Right lobe of liver (tissue), 6 donors: Measurements from ENCODE around the gene ALDH1L1. TPM values are rescaled to one million over a fixed set of nuclear protein-coding genes. Genes with fewer than 3 reads are reported as not detected.

ENCODE experiments used
- ATAC-seq, 4 donors: fragments of 200-7000 bp; cut with Tn5 transposase; one replicate each; pipeline ENCODE4 v1.9.1; 2020; ENCODE audit warnings: mild to moderate bottlenecking in 4 of 4, moderate library complexity in 4 of 4
- DNase-seq, 3 donors: peaks; one replicate each; pipeline ENCODE4 v3.0.0-alpha.2; 2020
- H3K27ac ChIP-seq, 3 donors: fragments of 200-600 bp; one replicate each; pipeline ENCODE4 v1.8.0; 2022
- H3K27me3 ChIP-seq, 2 donors: fragments of 200-600 bp; one replicate each; pipeline ENCODE4 v1.8.0; 2022
- H3K36me3 ChIP-seq, 4 donors: fragments of 200-600 bp; sonication (generic) in 1 of 4; one replicate each; pipeline versions ENCODE4 v1.5.1 to v1.8.0; 2017 to 2022; ENCODE audit warnings: control low read depth in 1 of 4
- H3K4me1 ChIP-seq, 4 donors: fragments of 200-600 bp; sonication (generic) in 1 of 4; one replicate each; pipeline versions ENCODE4 v1.5.1 to v1.8.0; 2017 to 2022; ENCODE audit warnings: control low read depth in 1 of 4
- H3K4me3 ChIP-seq, 3 donors: fragments of 200-600 bp; one replicate each; pipeline ENCODE4 v1.8.0; 2022
- H3K9me3 ChIP-seq, 4 donors: fragments of 200-600 bp; sonication (generic) in 1 of 4; one replicate each; pipeline versions ENCODE4 v1.5.1 to v1.8.0; 2017 to 2022; ENCODE audit warnings: control low read depth in 1 of 4
- CTCF ChIP-seq, 4 donors: fragments of 200-600 bp in 3 of 4; fragments of 450-650 bp in 1 of 4; IDR thresholded peaks; one replicate each; pipeline versions ENCODE4 v1.5.1 to v1.8.0; 2016 to 2022; ENCODE audit warnings: antibody characterized with exemption in 4 of 4, mild to moderate bottlenecking in 2 of 4
- POLR2A ChIP-seq: fragments of 450-650 bp; IDR thresholded peaks from one replicate; pipeline ENCODE4 v1.6.1; 2017; ENCODE audit warnings: antibody characterized with exemption, mild to moderate bottlenecking
- WGBS: methylation state at CpG from one replicate; pipeline ENCODE4 v1.1.6; 2018; ENCODE audit warnings: low coverage, low lambda C conversion rate; ENCODE audit not compliant: insufficient coverage; ENCODE audit errors: missing lambda C conversion rate; 5-methylcytosine and 5-hydroxymethylcytosine counted together
- intact Hi-C, 2 donors: fragments of 100-400 bp; cut with DNase I; formaldehyde crosslinking; loops; one replicate each; pipeline versions ENCODE4 v1.11.2 to v1.14.1; 2022
- total RNA-seq, 6 experiments: library from RNA; depleted of rRNA in 2 of 6; stranded (reverse); fragments of >200 nt in 2 of 6; fragmentation: NEBNext Ultra II Directional in 3 of 6; extraction: Animal tissue kit (Norgen Biotek cat#: 25700) in 3 of 6; gene quantifications; one replicate each; pipeline versions ENCODE4 v1.1.0 to v1.2.4, GENCODE V29; 2016 to 2023
- donor health status: DM: no; HTN: yes; CAD: no.
- donor health status: DM: no; HTN: no; CAD: no.
- donor health status: DM: no; HTN: no; CAD: no.
- donor health status: DM: no; HTN: yes; CAD: no.
- donor health status: DM: no; HTN: yes; CAD: no.

ALDH1L1 gene
- total RNA-seq, 6 experiments from 2014 or later: 94.9 to 962 (median 353) TPM

DNA sequence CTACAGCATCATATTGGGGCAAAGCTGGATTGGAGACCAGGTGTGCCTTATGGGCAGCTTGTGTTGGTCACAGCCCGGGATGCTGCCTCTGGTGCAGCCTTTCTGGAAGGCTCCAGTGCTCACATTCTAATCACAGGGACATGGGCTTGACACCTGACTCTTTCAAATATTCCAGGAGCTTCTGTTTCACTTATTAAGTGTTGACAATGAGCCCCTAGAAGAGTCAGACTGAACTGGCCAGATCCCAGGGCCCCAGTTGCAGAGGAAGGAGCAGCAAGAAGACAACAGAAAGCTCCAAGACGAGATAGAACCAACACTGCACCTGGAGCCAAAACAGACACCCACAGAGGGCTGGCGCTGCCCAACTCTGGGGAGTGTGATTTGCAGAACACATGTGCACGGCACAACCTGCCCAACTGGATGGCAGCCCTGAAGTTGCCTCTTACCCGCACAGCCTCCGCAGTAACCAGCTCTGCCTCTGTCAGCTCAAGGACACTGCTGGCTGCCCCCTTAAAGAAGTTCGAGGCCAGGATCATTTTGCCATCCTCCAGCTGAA is 30.3 kb downstream of the ALDH1L1 start:
- no peak overlapping the region for H3K27ac ChIP-seq
- TF ChIP-seq POLR2A (no peak), CTCF (IDR thresholded peaks at IDR 0.05) (no peak)
- no peak overlapping the region for H3K4me3 ChIP-seq
- H3K4me1 ChIP-seq: no peaks in the 10 kb centered on the region
- no peaks in the 10 kb centered on the region for H3K9me3 ChIP-seq
- H3K36me3 ChIP-seq: peaks cover 0 to 95% (median 40%) of the 10 kb centered on the region in 4 donors
- DNase-seq (peak in 1 of 3 donors; percentile 43), ATAC-seq (no peak)
- 83% methylated on average over 4 of the region's 7 CpGs for WGBS
- no peaks in the 10 kb centered on the region for H3K27me3 ChIP-seq
- intact Hi-C loops: no loop called here

- Histone ChIP-seq H3K4me3 (no peak overlapping the region), H3K27me3 (no peaks in the 10 kb centered on the region), H3K27ac (no peak overlapping the region), H3K4me1 (no peaks in the 10 kb centered on the region), H3K9me3 (no peaks in the 10 kb centered on the region), H3K36me3 (peaks cover 0 to 91% (median 37%) of the 10 kb centered on the region in 4 donors)
- ATAC-seq (peak in 1 of 4 donors; percentile 1), DNase-seq (no peak)
- 74% methylated on average over 3 of the region's 3 CpGs for WGBS
- TF ChIP-seq POLR2A: no peak
- no peak for TF ChIP-seq CTCF (IDR thresholded peaks at IDR 0.05)
- intact Hi-C loops: no loop called here
Measured at GRCh38 chr3:126149256-126149902, 31.0 kb downstream of the ALDH1L1 start.

GRCh38 chr3:126147932-126148683 is 32.3 kb downstream of the ALDH1L1 start:
- 82% methylated on average over 6 of the region's 15 CpGs for WGBS
- TF ChIP-seq CTCF (IDR thresholded peaks at IDR 0.05): no peak
- TF ChIP-seq POLR2A: no peak
- Histone ChIP-seq H3K27ac (no peak overlapping the region), H3K4me3 (no peak overlapping the region), H3K9me3 (no peaks in the 10 kb centered on the region), H3K36me3 (peaks cover 0 to 91% (median 36%) of the 10 kb centered on the region in 4 donors), H3K27me3 (no peaks in the 10 kb centered on the region), H3K4me1 (no peaks in the 10 kb centered on the region)
- intact Hi-C loops: no loop called here
- DNase-seq (peak in 1 of 3 donors; percentile 38), ATAC-seq (peak in 2 of 4 donors; percentile 5)

GRCh38 chr3:126147147-126147931 is 33.0 kb downstream of the ALDH1L1 start:
- ATAC-seq: peak in 3 of 4 donors; percentile 6 to 21 (median 9)
- Histone ChIP-seq H3K4me3 (no peak overlapping the region), H3K9me3 (no peaks in the 10 kb centered on the region), H3K27me3 (no peaks in the 10 kb centered on the region), H3K36me3 (peaks cover 0 to 91% (median 32%) of the 10 kb centered on the region in 4 donors), H3K27ac (no peak overlapping the region), H3K4me1 (no peaks in the 10 kb centered on the region)
- WGBS: 83% methylated on average over 2 of the region's 7 CpGs
- TF ChIP-seq POLR2A: no peak
- TF ChIP-seq CTCF (IDR thresholded peaks at IDR 0.05): no peak
- intact Hi-C loops: no loop called here
- peak in 1 of 3 donors; percentile 45 for DNase-seq
